ENCODE data around the gene SEPTIN3.
"Not testable (repeated sequence)": the region's sequence is repeated elsewhere in the genome, so short reads cannot be mapped to it uniquely, and the experiment has no call there.

The SEPTIN3 gene

DNA sequence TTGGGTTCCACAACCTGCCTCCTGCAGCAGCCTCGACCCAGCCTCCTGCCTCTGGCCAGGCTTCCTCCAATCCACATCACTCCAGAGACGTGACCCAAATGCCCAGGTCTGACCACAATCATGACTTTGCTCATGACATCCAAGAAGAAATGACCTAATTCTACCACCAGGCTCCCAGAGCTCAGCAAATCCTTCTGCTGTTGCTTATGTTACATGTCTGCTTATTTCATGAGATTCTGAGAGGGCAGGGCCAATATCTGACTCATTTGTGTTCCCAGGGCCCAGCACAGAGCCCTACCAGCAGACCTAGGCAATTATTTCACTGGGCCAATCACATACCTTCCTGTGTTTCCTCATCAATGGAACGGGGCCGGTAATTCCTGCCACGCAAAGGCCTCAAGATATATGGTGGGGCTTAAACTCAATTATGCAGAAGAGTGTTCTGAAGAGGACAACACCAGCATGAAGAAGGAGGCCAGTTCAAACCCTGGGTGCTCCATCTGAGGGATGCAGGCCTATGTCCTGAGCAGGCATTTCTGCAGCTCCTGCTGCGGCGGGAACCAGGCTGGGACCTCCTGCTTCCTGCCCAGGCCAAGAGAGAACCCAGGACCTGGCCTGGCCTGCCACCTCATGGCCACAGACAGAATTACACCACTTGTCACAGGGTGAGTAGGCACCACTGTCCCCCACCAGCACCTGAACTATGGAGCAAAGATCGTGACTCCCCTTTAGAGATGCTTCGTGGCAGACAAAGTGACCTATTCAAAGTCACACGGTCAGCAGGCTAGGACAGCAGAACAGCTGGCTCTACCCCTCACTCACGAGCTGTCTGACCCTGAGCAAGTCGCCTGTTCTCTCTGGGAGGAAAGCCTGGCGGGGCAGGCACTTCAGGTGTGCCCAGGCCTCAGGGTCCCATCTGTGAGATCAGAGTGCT is 28.1 kb upstream of the SEPTIN3 start:
- peak; percentile 87 for DNase-seq

DNA sequence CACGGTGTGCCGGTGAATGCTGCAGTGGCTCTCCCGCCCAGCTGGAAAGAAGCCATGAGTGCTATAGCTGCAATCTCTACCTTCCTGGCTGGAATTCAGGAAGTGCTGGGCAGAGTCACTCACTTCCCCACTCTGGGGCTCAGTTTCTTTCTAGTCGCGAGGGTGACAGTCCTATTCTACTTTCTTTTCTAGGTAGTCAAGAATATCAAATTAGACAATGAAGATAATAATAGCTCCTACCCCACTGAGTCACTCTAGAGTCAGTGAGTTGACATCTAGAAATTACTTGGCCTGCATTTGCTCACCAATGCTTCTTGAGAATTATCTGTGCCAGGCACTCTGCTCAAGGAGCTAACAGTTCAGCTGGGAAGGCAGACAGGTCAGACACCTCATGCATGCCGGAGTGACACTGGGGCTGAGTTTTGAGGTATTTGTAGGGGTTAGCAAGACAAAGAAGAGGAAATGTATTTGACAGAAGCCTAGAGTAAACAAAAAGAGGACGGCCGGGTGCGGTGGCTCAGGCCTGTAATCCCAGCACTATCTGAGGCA is 25.5 kb upstream of the SEPTIN3 start:
- DNase-seq = no peak

DNA sequence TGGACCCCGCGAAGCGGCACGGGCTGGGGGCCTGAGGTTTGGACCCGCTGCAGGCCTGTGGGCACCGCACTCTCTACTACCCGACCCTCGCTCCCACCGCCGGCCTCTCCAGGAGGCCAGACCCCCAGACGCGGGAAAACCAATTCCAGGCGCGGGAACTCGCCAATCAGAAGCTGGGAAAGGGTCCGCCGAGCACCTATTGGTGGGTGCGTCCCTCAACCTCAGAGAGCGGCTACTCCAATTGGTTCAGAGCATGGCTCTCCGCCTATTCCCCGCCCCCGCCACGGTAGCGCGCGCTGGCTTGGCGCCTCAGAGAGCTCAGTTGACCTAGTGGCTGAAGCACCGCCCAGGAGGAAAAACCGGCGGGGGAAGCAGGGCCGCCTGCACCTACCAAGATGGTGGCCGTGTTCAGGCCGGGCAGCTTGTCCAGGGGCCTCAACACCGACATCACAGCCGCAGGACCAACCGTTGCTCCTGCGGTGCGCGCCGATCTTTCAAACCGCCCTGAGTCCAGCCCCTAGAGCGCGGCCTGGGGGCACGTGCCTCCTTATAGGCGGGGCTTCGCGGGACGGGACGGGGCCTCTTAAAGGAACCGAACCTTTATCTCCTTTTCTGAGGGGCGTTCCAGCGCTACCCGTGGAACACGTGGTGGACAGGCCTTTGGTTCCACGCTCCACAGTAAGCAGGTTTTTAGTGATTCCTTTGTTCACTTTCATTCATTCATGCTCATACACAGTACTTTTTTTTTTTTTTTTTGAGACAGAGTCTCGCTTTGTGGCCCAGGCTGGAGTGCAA is 22.4 kb upstream of the SEPTIN3 start, which contains the start of gene CENPM:
TSS of gene CENPM (minus strand) at position 524 of the 795 bp plus-strand sequence. CDS start at position 448, 76 bp downstream.
- peak; percentile 84 for DNase-seq

DNA sequence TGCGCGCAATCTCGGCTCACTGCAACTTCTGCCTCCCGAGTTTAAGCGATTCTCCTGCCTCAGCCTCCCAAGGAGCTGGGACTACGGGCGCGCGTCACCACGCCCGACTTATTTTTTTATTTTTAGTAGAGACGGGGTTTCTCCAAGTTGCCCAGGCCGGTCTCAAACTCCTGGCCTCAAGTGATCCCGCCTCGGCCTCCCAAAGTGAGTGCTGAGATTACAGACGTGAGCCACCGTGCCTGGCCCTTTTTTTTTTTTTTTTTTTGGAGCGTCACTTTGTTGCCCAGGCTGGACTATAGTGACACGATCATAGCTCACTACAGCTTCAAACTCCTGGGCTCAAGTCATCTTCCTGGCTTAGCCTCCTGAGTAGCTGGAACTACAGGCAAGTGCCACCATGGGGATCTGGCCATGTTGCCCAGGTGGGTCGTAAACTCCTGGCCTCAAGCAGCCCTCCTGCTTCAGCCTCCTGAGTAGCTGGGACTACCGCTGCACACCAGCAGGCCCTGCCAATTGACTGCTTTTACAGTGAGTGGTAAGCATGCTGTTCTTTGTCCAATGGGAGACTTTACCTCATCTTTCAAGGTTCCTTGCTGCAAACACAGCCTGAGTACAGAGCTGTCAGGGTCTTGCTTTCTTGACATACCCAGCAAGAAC is 21.7 kb upstream of the SEPTIN3 start:
- DNase-seq = no peak

DNA sequence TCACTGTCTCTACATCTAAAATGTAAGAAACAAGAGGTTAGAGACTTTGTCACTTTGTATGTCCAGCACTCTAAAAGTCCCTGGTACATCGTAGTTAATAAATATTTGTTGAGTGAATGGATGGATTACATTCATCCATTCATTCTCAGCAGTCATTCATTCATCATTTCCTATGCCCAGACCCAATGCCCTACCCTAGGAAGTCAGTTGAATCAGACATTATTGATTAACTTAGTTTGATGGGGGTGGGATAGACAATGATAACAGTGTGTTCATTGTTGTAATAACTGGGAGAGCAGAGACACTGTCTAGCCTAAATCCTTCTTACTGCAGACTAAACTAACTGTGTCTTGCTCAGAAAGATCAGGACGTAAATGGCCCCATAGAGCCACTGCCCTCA is 21.1 kb upstream of the SEPTIN3 start:
- no peak for DNase-seq

DNA sequence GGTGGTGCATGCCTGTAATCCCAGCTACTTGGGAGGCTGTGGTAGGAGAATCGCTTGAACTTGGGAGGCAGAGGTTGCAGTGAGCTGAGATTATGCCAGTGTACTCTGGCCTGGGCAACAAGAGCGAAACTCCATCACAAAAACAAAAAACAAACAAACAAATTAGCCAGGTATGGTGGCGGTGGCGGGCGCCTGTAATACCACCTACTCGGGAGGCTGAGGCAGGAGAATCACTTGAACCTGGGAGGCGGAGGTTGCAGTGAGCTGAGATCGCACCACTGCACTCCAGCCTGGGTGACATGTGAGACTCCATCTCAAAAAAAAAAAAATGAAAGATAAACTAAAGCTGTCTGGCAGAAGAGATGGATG is 20.3 kb upstream of the SEPTIN3 start:
- not testable (repeated sequence) for DNase-seq

DNA sequence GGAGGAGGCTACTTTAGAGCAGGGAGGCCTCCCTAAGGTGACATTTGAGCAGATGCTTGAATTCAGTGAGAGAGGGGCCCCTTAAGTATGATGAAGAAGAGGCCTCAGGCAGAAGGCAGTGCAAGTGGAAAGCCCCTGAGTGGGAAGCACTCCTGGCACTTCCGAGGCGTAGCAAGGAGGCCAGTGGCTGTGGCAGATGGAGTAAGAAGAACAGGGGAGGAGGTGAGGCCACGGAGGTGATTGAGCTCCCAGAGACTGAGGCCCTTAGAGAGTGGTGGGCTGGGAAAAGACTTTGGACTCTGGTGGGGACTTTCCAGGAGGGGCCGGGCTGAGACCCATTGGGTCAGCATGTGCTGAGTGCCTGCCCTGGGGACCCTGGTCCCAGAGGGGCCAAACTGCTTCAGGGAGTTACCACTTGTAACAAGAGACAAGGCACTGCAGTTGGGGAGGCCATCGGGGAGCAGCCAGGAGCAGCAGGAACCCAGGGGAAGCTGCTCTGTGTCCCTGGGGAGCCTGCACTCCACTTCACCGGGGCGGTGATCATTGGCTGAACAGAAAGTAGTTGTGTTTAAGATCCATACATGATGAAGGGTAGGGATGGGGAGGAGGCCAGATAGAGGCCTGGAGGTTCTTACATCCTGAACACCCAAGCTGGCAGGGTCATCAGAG is 19.8 kb upstream of the SEPTIN3 start:
- DNase-seq = no peak

DNA sequence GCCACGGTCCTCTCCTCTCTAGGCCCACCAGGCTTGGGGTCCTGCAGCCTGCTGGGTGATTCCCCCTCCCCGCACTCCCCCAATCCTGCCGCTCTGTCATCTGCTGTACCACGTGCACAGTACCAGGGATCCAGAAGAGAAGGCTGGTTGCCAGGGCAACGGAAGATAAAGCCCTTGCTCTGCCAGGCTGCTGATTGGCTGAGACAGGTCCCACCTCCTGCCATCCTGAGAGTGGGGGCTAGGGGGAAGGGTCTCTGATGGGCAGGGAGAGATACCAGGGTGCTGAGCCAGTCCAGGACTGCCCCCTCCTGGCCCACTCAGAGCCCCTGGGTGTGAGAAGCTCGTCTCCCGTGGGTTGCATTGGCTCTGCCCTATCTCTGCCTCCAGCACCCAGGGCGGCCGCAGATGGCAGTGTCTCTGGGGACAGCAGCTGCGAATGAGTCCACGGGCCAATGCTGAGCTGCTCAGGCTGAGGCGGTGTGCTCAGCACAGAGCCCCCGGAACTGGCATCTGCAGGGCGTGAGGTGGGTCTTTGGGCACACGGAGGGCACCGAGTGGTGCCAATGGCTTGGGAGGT is 17.3 kb upstream of the SEPTIN3 start, which contains the start of gene SMIM45:
TSS of gene SMIM45 (plus strand) at position 253 of the 577 bp plus-strand sequence.
- no peak for DNase-seq

DNA sequence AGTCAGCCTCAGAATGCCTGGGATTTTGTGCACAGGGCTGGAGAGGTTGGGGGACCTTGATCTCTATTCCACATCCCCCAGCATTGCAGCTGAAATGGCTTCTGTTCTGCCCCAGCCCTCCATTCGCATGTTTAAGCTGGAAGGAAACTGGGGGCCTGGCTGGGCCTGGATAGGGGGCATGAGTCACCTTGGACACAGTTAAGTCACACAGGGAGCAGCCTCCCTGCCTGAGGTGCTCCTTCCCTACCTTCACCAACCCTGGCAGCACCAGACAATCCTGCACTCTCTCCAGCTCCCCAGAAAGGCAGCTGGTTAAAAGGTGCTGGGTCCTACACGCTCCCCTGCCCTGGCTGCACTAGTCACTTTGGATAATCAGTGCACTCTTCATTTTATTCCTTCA is 16.5 kb upstream of the SEPTIN3 start:
- no peak for DNase-seq

DNA sequence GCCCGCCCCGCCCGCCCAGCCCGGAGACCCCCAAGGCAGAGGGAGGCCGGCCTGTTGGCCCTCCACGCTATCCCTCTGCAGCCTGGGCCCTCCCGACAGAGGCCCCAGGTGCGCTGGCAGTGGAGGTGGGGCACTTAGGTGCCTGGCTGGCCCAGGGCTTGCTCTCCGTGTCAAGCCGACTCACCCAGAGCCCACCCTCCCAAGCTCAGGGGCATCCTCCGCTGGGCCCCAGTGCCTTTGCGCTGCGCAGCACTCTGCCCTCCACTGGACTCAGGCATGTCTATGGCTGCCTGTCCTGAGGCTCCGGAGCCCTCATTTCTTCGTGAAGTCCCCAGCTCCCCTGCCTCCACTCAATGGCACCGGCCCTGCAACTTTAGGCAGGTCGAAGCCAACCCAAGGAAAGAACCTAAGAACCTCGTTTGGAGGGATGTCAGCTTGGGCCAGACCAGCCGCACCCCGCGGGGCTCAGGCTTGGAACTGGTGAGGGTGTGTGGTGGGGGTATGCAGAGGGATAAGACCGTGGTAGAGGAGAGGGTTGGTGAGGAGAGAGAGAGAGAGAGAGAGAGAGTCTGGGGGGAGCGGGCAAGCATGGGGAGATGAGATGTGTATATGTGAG is 11.2 kb upstream of the SEPTIN3 start:
- no peak for DNase-seq

DNA sequence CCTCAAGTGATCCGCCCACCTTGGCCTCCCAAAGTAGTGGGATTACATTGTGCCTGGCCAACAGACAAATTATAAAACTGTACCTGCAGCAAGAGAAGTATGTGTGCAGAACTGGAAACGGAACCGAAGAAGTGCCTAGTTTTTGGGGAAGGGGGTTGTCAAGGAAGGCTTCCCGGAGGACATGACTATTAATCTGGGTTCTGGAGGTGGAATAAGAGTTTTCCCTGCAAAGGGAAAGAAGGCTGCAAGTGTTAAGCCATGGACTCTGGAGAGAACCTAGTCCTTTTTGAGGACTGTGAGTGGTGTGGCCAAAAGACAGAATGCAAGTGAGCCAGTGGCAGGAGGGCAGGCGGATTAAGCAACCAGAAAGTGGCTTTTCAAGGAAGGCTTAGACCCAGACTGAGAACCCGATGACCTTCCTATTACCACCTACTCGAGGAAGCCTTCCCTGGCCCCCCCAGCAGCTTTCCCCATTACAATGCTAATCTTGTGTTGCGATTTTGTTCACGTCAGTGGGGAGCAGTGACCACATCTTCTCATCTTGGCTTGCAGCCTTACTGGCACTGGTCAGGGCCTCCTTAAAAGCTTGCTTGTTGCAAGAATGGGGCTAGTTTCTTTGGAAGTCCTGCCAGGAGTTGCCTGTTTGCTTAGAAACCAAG is 5.7 kb upstream of the SEPTIN3 start:
- no peak for DNase-seq

DNA sequence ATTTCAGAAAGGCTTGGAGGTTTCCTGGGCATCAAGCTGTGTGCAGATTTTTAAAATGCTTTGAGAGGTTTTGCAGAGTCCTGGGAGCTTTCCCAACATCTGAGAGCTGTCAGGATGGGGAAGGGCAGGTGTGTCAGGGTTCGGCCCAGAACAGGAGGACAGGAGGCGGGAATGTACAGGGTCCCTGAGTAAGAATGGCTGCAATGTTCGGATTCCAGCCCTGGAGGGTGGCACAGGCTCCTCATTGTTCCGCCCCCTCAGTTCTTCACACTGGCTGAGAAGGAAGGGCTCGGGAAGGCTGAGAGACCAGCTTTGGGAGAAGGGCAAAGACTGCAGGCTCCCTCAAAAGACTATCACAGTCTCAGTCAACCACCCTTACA is 5.1 kb upstream of the SEPTIN3 start:
- DNase-seq = no peak

DNA sequence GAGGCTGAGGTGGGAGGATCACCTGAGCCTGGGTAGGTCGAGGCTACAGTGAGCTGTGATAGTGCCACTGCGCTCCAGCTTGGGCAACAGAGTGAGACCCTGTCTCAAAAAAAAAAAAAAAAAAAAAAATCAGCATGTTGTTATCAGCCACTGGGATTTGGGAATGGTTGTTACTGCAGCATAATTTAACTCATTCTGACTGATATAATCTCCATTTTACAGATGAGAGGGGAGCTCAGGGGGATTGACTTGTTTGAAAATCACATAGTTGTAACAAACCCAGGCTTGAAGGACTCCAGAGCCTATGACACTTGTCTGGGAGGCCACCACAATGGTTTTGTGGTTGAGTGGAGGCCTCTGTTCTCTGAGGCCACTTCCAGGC is 3.0 kb upstream of the SEPTIN3 start:
- no peak for DNase-seq

DNA sequence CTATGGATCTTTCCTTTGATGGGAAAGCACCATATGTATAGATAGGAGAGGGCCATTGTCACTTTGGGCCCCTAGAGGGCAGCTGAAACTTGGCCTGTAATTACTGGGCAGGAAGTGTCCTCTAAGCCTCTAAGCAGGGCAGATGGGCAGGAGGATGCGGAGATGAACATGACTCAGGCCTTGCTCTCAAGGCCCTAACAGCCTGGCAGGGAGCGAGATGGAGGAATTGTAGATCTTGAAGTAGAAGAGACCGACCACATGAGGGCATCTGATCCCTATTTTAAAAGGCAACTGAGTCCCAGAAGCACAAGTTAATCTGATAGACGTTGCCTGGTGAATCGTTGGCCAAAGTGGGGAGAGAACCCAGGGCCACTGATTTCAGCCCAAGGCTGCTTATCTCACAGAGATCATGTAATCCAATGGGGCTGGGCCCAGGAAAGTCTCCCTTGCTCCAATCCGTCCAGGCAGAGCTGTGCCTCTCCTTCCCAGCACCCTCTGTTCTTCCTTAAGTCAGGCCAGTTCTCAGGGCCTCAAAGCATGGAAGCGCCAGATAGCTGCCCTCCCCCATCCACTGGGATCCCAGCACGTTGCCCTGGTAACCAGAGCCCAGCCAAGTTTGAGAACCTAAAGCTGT is 2.5 kb upstream of the SEPTIN3 start:
- peak; percentile 27 for DNase-seq

DNA sequence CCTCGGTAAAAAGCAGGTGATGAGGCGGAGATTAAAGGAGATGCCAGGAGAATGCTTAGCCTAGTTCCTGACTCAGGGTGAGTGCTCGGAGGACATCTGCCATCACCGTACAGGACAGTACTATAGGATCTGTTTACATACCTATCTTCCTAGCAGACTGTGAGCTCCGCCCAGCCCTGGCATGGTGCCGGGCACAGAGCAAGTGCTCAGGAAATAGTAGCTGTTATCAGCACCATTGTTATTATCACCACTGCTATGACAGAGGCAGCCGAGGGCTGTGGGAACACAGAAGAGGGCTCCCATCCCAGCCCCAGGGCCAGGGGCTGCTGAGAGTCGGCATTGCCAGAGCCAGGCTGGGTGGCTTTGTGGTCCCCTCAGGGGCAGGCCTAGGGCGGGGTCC is 642 bp upstream of the SEPTIN3 start:
- DNase-seq = no peak

DNA sequence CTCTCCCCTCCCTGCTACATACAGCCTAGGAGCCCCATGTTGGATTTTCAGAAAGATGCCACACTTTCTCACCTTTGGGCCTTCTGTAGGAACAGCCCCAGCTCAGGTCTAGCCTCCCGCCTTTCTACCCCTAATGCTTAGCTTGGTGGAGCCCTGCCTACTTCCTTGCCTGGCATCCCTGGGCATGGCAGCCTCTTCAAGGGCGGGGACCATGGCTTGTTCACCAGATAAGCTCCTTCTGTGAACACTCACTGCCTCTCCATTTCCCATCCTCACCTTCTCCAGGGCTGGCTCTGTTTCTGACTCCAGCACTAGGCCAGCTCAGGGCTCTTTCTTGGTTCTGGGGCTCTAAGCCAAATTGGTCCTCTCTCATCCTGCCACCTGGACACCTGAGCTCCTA is 1.4 kb downstream of the SEPTIN3 start:
- no peak for DNase-seq

DNA sequence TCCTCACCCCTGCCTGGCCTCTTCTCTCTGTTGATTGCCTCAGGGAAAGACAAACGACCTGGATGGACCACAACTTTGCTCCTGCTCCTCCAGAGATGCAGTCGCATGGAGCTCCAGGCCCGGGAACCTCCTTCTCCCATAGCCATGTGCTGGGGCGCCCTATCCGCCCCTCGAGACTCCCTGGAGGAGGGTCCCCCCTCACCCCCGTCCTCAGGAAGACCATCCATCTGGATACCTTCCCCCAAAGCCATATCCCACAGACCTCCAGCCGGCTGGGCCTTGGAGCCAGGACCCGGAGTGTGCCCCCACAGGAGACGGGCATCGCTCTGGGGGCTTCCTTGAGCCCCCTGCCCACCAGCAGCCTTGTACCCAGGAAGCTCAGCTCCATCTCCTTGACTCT is 2.2 kb downstream of the SEPTIN3 start:
- no peak for DNase-seq

DNA sequence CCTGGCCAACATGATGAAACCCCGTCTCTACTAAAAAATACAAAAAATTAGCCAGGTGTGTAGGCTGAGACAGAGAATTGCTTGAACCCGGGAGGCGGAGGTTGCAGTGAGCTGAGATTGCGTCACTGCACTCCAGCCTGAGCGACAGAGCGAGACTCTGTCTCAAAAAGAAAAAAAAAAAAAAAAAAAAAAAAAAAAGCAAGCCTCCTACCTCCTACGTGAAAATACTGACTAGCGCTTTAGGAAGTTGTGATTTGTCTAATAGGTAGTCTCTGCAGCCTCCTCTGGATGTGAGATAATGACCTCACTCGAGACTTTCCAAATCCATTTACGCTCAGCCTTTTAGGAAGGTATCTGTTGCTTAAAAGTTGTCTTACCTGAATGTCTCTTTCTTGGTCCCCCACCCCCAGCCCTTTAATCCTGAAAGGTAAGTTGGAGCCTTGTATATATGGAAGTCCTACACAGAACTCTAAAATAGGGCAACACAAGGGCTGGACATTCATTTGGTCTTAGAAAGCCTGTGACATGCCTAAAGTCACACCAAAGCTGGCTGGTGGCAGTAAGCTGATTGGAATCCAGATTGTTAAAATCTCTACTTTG is 5.5 kb downstream of the SEPTIN3 start:
- DNase-seq = no peak

DNA sequence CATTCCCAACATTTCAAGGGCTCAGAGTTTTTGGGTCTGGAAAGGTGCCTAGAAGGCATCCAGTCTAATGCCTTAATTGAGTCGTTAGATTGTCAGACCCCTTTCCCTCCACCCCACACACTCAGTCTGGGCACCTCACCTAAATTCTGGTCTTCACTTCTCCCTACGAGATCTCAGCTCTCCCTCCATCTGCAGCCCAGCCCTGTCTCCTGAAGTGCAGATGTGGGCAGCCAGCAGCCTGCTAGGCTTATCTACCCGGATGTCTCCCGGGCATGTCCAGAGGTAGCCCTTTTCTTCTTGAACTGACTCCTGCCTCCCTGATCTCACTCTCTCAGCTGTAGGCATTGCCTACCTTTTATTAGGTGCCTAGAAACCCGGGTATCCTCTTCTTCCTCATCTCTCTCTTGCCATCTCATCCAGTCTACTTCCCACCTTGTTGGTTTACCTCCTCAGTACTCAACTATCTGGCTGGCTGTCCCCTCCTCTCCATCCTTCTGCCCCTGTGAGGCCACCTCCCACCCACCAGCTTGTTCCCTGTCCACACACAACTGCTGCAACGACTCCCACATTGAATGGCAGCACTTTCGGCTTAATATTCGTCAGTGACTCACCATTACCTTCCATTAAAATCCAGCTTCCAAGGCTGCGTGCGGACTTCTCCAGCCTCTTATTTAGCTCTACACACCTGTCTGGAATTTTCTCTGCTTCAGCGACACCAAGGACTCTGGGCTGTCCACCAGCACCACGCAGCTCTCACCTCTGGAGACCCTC is 6.2 kb downstream of the SEPTIN3 start:
- no peak for DNase-seq

Data from activated CD8-positive, alpha-beta memory T cell treated with anti-CD3 and anti-CD28 coated beads, Interleukin-2, amount 50 U/mL, for 4 hours (primary cell).